Measurements from ENCODE around the gene ATL1.
"Not testable (repeated sequence)": the region's sequence is repeated elsewhere in the genome, so short reads cannot be mapped to it uniquely, and the experiment has no call there.

The ATL1 gene

DNA sequence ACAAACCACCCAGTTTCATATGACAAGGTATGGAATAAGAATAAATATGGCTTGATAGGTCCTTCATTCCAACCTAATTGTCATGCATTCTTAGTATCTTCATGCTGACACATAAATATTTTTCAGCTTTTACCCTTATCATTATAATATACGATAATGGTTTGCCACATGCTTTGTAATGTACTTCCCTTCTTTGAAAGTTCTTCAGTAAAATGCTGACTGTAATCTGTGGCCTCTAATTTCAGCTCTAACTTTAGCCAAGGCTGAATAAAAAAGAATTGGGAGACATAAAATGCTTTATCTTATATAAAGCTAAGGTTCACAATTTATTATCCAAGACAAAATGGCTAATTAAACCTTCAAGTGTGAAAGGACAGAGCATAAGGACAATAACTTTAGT lies 24.9 kb upstream of the ATL1 start:
- DNase-seq = no peak

DNA sequence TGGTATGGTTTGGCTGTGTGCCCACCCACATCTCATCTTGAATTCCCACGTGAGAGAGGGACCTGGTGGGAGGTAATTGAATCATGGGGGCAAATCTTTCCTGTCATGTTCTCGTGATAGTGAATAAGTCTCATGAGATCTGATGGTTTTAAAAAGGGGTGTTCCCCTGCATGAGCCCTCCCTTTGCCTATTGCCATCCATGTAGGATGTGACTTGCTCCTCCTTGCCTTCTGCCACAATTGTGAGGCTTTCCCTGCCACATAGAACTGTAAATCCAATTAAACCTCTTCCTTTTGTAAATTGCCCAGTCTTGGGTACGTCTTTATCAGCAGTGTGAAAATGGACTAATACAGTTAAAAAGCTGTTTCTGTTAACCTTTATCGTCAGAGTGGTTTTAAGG lies 21.9 kb upstream of the ATL1 start:
- not testable (repeated sequence) for DNase-seq

DNA sequence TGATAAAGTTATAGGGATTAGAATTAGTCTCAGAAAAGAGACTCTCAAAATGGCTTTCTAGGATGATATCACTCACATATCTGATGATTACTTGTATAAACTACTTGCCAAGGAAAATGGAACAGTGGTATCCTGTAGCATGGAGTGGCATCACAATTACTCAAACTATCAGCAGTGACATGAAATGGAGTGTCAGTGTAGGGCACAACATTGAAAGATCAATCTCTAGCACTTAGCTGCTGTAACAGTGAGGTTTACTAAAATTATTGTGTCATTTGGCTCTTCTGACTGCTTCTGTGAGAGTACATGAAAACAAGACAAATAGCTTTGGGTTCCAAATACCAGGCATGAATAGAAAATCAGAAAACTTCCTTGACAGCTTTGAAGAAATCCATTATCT lies 20.9 kb upstream of the ATL1 start:
- DNase-seq = no peak

DNA sequence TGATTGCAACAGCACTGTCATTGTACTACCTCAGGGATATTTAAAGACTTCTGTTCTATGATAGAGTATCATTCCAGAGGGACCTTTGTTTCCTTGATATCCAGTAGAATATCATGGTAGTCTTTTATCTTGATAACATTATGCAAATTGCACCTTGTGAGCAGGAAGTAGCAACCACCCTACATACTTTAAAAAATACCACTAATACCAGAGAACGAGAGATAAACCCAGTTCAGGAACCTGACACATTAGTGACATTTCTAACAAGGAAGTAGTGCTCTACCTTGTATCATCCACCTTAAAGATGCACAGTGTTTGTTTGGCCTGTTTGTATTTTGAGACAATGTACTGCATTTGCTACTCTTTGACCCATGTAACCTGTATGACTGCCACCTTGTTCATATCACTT lies 18.8 kb upstream of the ATL1 start:
- no peak for DNase-seq

DNA sequence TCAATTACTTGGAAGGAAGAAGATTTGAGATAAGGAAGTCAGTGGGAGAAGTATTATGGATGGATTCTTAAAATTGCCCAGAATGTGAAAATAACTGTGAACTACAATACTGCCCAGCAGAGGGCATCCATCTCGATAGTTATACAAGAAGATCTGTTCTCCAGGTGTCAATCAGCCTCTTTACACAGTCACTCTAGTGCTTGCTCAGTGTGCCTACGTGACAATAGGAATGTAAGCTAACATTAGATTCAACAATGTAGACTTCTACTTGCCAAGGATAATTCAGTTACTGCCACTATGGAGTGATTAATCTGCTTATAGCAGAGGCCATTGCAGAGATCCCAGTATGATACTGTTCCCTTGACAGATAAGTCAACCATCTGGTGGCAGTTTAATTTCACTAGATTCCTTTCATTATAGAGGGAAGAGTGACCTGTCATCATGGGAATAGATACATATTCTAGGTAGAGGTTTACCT lies 17.0 kb upstream of the ATL1 start:
- peak; percentile 16 to 22 for DNase-seq

DNA sequence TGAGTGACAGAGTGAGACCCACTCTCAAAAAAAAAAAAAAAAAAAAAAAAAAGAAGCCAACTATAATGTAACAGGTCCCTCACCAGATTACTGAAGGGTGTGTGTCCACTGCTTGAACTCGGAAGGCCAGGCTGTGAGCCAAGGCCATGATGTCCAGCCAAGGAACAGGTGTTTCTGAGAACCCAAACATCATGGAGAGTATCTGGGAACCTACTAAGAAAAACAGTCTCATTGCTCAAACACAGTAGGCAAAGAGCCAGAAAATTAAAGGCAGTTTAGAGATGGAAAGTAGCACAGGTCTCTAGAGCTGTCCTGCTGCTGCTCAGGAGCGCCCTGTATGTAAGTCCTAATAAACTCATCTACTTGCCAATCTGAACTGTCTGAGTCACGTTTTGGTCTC lies 15.0 kb upstream of the ATL1 start:
- DNase-seq = no peak

DNA sequence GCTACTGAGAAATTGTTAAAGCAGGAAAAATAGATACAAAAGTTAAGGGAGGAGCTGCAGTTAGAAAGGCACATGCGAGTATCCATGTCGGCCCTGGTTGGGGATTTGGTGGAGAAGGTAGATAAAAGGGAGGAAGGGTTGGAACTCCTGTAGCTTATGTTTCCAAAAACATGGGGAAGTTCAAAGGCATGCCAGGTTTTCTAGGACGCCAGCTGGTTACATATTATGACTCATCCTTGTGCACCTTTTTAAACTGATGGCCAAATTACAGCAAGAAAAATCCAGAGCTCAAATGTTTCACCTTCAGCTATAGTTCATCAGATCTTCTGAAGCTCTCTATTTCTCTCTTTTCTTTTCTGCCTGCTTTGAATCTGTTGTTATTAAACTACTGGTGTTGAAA lies 14.3 kb upstream of the ATL1 start:
- DNase-seq = no peak

DNA sequence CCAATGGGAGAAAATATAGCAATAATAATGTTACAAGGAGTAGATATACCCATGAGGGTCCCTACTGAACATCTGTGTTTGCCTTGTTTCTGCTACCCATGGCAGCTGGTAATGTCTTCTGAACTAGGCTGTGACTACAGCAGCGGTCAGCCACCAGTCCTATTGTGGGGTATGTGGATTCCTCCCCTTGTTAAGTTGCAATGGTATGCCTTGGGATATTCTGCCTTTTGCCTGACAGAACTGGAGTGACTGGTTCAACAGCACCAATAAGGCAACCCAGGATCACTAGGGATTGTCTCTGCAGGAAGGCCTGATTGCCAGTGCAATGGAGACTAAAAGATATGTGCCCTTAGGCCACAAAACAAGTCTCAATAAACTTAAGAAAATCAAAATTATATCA lies 9.7 kb upstream of the ATL1 start:
- no peak for DNase-seq

DNA sequence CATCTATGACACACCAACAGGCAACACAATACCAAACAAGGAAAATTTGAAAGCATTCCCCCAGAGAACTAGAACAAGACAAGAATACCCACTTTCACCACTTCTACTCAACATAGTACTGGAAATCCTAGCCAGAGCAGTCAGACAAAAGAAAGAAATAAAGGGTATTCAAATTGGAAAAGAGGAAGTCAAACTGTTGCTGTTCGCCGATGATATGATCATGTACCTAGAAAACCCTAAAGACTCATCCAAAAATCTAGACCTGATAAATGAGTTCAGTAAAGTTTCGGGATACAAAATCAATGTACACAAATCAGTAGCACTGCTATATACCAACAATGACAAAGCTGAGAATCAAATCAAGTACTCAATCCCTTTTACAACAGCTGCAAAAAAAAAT lies 8.1 kb upstream of the ATL1 start:
- DNase-seq = no peak

DNA sequence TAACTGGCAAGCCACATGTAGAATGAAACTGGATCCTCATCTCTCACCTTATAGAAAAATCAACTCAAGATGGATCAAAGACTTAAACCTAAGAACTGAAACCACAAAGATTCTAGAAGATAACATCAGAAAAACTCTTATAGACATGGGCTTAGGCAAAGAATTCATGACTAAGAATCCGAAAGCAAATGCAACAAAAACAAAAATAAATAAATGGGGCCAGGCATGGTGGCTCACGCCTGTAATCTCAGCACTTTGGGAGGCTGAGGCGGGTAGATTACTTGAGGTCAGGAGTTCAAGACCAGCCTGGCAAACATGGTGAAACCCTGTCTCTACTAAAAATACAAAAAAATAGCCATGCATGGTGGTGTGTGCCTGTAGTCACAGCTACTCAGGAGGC lies 7.1 kb upstream of the ATL1 start:
- not testable (repeated sequence) for DNase-seq

DNA sequence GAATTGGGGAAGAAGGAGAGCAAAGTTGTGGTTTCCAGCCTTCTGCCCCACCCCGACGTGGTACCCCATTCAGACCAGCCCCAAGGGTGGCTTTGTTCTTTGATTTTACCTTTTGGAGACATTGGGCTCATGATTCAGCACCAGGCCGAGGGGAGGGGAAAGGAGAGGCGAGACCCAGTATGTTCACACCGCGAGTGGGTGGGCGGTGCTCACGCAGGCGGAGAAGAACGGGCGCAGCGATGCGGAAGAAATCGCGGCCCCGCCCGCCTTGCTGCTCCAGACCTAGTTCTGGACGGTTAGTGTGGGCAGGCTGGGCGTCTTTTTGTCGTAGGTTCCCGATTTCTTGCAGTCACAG lies 963 bp downstream of the ATL1 start:
- peak; percentile 43 to 45 for DNase-seq

DNA sequence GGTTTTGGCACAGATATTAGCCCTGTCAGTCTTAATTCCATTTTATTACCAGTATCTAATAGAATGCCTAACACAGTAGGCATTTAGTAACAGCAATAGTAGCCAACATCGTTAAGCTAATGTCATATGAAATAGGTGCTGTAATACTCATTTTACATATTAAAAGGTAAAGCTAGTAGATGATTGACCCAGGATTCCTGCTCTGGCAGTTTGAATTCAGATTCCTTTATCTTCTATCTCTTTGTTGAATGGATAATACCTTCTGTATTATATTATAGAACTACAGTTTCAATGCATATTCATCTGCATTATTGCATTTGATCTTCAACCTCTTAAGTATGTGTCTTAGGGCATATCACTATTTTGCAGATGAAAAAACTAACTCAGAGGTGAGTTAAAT lies 2.9 kb downstream of the ATL1 start:
- DNase-seq = no peak

DNA sequence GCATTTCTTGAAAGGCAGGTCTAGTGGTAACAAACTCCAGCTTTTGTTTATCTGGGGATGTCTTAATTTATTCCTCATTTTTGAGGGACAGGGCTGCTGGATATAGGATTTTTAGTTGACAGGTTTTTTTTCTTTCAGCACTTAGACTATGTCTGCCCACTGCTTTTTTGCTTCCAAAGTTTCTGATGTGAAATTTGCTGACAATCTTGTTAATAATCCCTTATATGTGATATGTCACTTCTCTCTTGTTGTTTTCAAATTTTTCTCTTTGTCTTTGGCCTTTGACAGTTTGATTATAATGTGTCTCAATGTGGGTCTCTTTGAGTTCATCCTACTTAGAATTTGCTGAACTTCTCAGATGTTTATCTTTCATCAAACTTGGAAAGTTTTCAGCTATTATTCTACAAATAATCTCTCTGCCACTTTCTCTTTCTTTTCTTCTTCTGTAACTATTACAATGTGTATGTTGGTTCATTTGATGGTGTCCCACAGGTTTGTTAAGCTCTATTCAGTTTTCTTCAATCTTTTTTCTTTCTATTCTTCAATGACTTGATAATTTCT lies 9.8 kb downstream of the ATL1 start:
- DNase-seq = no peak

DNA sequence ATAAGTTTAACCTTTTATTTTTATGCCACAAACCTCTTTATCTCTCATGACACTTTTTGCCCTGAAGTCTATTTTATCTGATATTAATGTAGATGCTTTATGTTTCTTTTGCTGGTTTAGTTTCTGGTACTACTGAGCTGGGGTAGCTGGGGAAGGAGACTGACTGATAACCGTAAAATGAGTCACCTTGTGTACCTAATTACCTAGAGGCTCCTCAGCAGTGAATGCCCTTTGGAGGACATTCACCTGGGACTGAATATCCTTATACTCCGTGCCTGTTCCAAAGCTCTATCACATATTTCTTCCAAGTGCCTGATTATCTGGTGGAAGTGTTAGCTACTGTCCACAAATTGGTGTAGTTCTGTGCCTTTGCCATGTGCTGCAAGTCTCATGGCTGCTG lies 13.9 kb downstream of the ATL1 start:
- DNase-seq = no peak

DNA sequence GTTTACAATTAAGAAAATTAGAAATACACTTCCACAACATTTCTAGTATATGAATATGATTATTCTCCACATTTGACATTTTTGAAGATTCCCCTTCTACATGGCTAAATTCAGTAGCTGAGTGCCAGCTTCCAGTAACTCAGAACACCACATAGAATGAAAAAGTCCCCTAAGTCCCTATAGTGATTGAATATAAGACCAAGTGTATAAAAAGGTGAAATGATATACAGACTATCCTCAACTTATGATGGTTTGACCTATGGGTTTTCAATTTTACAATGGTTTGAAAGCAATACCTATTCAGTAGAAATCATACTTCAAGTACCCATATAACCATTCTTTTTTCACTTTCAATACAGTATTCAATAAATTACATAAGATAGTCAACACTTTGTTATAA lies 15.8 kb downstream of the ATL1 start:
- DNase-seq = no peak

DNA sequence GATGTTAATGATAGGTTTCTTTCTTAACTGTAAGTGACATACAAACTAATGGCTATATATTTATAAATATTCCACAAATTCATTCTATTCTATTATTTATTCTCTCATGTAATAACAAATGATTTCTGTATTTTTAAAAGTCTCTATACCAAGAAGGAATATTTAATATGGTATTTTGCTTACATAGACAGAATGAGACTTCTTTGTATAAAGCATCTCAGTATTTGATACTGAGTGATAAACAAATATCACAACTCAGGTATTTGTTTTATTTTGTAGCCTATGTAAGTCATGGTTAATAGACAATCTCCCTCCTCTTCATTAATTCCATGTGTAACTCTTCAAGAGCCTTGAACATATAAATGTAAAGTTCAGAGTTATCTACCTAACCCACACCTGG lies 18.0 kb downstream of the ATL1 start:
- DNase-seq = no peak

DNA sequence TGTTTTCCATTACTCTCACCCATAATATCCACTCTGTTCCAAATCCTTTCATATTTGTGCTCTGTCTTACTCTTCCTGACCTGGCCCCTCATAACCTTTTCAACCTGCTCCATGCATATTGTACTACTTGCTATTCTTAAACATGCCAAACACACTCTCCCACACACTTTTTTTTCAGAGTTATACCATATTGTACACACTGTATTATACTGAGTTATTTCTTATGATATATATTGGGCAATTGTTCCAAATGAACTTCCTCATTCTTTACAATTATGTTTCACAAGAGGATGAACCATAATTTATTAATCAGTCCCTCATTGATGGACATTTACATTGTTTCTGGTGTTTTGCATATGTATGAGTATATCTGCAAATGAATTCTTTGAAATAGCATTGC lies 18.5 kb downstream of the ATL1 start:
- DNase-seq = no peak

DNA sequence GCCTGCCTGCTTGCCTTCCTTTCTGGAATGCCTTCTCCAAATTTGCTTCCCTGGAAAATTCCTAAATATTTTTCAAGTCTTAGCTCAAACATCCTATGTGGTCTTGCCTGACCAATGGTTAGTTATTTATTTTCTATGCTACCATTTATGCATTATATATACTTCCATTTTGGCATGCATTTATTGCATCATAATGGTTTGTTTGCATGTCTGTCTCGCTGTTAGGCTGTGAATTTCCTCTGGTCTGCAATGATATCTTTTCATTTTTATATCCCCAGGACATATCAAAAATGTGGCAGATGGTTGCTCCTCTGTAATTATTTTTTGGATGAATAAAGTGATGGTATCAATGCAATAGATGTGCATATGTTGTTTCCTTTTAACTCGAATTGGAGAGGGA lies 30.5 kb downstream of the ATL1 start:
- no peak for DNase-seq

DNA sequence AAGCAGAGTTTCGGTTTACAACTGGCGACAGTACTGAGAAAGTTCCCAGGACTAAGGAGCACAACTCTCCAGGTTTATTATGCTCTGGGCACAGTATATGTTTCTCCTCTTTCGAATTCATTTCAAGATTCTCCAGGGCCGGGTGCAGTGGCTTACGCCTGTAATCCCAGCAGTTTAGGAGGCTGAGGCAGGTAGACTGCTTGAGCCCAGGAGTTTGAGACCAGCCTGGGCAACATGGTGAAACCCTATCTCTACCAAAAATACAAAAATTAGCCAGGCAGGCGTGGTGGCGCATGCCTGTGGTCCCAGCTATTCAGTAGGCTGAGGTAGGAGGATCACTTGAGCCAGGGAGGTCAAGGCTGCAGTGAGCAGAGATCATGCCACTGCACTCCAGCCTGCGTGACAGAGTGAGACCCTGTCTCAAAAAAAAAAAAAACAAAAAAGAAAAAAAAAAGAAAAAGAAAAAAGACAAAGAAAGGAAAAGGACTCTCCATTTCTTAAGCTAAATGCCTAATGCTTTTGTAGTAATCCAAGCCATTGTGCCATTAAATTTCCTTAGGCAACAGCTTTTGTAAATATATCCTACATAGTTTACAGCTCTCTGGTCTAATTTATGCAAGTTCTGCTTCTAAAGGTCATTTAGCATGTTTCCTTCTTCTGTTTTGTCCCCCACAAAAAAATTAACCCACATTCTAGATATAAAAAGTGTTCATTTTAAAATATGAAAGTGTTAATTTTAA lies 34.8 kb downstream of the ATL1 start:
- DNase-seq = no peak

DNA sequence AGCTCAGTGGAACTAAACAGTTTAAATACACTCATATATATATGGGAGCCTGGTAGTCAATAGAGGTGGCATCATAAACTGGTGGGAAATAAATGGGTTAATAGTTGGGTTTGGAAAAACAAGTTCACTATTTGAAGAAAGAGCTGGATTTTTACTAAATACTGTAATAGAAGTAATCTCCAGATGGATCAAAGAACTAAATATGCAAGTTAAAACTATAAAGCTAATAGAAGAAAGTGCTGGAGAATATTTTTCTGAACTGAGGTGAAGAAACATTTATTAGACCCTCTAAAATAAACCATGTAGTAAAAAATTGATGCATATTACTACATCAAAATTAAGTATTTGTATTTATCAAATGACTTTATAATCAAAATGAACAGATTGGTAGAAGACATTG lies 38.8 kb downstream of the ATL1 start:
- DNase-seq = no peak

DNA sequence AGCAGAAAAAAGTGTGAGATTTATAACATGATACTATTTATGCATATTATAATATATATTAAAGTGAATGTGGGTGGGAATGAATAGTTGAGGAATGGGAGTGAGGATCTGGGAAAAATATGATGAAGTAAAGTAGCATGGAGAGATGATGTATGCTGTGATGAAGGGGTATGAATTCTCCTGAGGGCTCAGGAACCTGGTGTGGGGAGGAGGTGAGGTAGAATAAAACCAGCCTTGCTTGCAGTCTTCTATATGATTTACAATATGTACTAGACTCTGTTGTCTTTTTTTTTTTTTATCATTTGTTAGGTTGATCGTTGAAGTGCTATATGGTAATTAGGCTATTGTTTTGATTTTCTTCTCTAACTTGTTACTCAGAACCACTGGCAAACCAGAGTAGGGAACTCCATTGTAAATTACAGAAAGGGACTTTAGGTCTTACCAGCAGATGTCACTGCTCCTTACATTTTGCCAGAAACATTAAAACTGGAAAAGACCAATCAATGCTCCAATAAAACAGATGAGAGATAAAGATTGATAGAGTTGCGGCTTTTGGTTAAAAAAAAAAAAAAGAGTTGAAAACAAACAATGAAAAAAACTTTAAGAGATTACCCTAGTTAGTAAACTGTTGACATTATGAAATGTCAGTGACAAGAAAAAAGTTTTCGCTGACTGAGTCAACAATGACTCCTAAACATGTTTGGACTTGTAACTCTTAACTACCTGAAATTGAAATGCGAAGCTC lies 39.9 kb downstream of the ATL1 start:
- no peak for DNase-seq

DNA sequence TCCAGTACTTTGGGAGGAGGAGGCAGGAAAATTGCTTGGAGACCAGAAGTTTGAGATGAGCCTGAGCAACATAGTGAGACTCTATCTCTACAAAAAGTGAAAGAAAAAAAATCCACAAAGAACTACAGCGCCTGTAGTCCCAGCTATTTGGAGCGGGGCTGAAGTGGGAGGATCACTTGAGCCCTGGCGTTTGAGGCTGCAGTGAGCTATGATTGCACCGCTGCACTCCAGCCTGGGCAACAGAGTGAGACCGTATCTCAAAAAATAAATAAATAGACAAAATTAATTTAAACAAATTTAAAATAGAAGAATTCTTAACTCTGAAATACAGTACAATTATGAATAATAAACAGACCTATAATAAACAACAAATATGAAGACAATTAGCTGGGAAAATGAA lies 40.9 kb downstream of the ATL1 start:
- DNase-seq = no peak

DNA sequence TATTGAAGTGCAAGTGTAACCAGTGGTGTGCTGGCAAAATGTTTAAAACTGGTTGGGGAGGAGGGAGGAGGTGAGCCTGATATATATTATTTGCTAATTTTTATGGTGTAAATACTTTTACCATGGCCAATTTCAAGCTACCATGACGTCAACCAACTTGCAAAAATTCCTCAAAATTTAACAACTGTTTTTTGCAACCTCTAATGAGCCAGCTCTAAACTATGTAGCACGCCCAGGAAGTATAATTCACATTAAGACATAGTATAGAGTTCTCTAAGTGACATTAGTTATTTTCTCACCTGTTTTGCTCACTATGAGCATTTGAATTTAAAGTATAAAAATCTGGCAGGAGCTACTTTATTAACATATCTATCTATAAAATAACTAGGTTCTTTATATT lies 41.4 kb downstream of the ATL1 start:
- DNase-seq = no peak

DNA sequence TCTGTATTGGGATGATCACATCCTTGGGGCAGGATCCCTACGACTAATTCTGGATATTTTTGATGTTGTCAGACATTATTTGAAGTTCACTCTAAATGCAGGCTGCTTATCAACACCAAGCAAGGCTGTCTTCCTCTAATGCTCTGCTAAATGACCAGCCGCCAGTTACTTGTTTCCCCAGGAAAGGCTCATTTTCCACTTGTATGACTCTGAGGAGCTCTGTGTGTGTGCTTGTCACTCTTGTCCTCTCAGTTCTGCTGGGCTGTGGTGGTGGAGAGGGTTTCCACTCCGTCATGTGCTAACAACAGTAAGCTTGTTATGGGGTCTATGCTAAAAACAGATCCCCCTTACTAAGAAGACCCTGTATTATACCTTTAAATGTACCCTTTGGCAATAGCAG lies 42.1 kb downstream of the ATL1 start:
- no peak for DNase-seq

DNA sequence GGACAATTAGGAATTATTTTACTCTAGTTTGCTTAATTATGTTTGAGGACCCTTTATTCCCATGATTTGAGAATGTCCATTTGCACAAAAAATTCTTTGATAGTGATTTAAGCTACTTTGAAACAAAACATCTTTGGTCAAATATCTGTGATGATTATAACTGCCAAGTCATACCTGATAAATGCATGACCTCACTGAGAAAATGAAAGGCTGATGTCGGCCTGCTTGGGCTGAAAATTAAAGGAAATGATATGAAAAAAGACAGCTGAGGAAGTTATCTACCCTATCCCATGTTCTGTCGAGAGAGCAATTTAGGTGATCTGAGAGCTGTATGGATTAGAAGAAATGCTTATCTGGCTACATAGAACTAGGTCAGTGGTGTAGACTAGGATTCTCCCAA lies 43.6 kb downstream of the ATL1 start:
- no peak for DNase-seq

Measured in stimulated activated CD4-positive, alpha-beta T cell treated with anti-CD3 and anti-CD28 coated beads, Interleukin-2, amount 100 ng/mL, for 48 hours (primary cell).